ENCODE results near the gene RNF183.
A peak's percentile ranks its signal among the peaks of the same experiment; 100 is the strongest.
"Not testable (repeated sequence)": the region's sequence is repeated elsewhere in the genome, so short reads cannot be mapped to it uniquely, and the experiment has no call there.

Gene RNF183

DNA sequence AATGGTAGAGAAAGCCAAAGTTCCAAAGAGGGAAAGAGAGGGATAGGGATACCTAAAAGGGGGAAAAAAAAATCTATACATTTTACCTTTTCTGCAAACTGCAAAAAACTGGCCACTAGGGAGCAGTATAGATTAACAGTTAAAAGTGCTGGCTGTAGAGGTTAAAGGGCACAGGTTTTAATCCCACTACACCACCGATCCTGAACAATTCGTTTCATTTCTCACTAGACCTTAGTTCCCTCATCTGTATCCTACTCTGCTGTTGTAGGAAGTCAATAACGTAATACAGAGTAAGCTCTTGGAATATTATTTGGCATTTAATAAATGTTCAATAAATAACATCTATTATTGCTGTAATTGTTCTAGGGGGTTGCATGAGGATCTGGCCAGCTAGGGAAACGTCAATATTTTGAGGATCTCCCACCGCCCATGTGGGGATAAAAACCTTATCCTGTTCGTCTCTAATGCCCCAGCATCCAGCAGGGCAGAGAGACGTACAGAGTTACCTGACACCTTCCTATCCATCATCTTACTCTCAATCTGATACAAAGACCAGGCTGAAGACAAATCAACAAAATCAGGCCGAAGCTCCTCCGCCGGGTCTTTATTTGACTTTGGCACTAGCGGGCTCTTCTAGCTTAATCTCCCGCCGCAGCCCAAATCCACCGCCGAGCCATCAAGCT is 28.6 kb downstream of the RNF183 start:
- DNase-seq (ENCODE audit: low read depth) = peak; percentile 52

DNA sequence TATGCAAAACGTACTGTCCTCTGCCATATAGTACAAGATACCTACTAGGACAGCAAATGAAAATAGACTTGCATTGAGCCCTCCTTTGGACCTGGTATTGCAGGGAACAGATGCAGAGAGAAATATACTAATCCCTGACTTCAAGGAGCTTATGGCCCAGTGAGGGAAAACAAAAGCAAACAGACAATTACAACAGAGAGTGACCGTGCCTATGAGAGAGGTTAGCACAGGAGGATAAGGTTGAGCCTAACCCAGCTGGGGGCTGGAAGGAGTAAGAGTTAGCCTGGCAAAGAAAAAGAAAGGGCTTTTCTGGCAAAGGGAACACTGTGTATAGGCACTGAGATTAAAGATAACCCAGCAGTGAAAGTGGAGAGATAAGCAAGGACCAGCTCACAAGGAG is 33.3 kb downstream of the RNF183 start:
- no peak for DNase-seq (ENCODE audit: low read depth)

DNA sequence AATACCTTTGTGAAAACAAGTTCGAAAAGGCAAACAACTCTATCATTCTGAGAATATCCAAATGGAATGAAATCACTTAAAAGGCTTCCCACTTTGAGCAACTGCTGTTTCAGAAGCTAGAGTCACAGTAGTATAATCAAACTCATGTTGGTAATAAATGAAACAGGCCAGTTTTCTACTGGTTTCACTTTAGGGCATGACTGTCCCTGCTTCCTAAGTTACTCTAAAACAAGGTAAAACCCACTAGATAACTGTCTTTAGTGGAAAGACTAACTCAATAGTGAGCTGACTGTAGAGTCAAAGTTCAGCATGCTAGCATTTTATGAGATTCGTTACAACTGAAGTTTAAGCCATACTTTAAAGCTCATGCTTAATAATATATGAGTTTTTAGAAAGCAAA is 33.8 kb downstream of the RNF183 start:
- no peak for DNase-seq (ENCODE audit: low read depth)

DNA sequence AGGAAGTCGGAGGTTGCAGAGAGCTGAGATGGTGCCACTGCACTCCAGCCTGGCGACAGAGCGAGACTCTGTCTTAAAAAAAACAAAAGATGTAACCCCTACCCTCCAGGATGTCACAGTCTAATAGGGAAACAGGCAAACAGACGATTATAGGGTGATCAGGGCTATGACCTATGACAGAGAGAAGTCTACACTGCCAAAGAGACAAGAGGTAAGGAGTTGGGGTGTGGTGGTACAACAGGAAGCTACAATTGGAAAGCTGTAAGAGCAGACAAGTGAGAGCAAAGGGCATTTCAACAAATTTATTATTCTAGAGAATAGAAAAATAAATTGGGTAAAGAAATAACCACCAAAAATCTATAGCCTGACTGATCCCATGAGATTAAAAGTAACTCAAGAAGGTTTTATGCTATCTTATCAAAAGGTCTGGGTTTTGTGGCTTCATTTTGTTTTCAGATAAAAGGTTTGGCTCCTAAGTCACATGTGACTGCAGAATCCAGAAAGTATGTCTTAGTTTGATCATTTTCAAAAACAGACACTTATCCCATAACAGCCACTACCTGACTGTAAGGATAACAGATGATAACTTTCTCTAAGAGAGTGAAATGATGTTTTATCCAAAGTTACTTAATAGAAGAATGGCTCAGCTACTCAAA is 35.1 kb downstream of the RNF183 start:
- no peak for DNase-seq (ENCODE audit: low read depth)

DNA sequence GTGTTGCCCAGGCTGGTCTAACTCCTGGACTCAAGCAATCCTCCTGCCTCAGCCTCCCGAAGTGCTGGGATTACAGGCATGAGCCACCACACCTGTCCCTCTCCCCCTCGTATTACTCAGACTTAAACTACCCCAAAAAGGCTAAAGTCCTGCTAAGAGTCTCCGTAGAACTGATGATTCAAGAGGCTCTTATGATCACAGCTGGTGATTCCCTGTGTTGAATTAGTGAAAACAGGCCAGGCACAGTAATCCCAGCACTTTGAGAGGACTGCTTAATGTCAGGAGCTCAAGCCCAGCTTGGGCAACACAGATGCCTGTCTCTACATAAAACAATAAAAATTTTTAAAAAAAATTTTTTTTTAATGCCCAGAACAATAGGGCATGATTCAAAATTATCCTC is 37.0 kb downstream of the RNF183 start:
- DNase-seq (ENCODE audit: low read depth) = no peak

DNA sequence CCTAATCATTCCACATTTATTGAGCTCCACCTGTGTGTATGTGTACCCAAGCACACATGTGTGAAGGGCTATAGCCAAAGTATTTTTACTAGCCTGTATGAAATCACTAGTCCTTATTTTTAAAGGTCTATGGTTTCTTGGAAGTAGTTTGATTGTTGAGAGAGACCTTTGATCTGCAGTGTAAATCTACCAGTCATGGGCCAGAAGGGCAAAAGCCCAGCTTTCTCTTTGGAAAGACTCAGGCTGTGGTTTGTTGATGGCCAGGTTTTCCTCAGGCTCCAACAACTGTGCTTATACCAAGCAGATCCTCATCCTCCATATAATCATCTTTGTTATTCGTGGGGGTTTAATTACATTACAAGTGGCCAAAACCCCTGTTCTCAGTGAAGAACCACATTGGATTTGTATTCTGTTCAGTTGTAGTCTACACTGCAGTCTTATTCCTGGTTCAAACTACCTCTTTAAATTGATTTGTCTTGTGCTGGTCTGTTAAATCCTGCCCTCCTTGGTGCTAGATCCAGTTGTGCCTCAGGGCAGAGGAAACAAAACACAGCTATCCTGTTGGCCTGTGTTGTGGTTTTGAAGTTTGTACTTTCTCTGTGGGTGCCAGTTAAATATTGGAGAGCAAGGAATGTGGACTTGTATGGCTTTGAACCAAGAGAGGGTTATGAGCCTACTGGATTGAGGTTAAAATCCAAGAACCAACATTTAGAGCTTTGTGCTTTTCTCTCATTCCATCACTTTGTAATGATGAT is 41.1 kb downstream of the RNF183 start:
- DNase-seq (ENCODE audit: low read depth) = peak; percentile 1

DNA sequence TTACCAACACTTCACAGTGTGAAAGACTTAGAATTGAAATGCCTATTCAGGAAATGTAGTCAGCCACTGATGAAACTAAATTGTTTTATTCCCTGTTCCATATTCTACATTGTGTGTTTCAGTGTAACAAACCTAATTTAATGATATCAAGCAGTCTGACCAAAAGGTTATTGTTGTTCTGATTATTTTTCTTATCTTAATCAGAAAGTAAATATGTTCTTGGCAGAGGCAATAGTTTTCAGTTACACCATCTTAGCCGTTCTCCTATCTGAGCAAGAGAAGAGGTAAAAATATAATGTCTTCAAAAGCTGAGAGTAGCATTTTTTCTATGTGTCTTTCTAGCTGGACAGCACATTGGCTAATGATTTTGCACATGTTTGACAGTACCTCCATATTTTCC is 44.9 kb downstream of the RNF183 start:
- no peak for DNase-seq (ENCODE audit: low read depth)

DNA sequence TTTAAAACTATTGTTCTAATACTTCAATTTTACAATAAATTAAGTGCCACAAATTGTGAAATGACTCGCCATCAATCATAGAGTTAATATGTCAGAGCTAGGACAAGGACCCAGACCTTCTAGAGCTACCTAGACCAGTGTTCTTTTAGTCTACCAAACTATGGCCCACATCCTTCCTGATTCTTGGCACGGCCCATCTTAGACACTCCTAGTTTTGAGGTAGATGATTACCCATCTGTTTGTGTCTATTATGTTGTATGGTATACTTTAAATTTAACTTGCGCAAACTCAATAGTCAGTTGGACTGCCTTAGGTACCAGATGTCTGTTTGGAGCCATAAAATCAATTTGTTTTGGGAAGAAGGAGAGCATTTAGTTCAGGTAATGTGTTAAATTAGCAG is 45.3 kb downstream of the RNF183 start:
- DNase-seq (ENCODE audit: low read depth) = no peak

DNA sequence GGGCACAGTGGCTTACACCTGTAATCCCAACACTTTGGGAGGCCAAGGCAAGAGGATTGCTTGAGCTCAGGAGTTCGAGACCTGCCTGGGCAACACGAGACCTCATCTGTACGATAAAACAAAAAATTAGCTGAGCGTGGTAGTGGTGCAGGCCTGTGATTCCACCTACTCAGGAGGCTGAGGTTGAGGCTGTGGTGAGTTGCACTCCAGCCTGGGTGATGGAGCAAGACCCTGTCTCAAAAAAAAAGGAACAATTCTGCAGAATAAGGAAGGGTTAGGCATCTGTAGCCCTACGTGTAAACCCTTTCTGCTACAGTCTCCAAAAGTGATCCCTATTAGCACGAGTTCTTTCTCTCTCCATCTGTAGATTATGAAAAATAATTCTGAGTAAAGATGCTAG is 47.7 kb downstream of the RNF183 start:
- DNase-seq (ENCODE audit: low read depth) = no peak

DNA sequence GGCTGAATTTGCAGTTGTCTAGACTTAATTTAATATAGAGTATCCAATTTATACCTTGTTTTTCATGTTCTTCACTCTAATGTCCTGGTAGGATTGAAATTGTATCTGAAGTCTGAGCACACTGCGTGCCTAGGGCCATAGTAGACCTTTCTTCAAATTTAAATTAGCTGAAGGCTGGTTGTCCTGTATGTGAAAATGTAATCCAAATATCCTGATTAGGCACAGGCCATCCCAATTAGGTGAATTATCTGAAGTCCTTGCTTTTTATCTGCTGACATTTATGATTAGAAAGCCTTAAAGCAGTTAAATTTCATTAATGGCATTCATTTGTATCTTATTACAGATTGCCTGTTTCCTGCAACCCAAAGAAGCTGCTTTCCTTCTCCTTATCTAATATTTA is 48.2 kb downstream of the RNF183 start:
- no peak for DNase-seq (ENCODE audit: low read depth)

DNA sequence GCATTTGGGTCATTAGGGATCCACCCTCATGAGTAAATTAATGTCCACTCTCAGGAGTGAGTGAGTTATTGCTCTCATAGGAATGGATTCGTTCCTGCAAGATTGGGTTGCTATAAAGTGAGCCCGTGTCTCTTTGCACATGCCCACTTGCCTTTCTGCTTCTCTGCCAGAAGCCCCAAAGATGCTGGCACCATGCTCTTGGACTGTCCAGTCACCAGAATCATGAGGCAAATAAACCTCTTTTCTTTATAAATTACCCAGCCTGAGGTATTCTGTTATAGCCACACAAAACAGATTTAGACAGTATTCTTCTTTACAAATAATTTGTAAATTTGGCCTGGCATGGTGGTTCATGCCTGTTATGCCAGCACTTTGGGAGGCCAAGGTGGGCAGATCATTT is 52.4 kb downstream of the RNF183 start:
- DNase-seq (ENCODE audit: low read depth) = no peak

DNA sequence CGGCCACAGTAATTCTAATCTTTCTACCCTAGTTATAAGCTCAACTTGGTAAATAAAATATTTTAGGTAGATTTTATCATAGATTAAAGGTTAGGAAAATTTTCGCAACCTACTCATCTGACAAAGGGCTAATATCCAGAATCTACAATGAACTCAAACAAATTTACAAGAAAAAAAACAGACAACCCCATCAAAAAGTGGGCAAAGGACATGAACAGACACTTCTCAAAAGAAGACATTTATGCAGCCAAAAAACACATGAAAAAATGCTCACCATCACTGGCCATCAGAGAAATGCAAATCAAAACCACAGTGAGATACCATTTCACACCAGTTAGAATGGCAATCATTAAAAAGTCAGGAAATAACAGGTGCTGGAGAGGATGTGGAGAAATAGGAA is 53.5 kb downstream of the RNF183 start:
- not testable (repeated sequence) for DNase-seq (ENCODE audit: low read depth)

DNA sequence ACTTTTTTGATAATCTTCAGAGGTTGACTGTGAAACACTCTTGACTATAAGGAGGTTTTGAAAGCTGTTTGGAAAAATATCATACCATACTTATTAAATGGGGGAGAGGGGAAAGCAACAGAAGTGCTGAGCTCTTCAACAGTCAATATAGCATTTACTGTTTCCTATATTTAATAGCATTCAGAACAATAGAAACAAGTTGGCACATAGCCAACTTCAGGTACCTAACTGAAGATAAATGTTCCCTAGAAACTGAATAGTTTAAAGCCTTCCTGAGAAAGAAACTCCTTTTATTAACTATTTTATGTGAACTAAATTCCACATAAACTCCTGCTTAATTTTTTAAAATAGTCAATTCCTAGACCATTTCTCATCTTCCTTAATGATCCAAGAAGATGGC is 55.5 kb downstream of the RNF183 start:
- no peak for DNase-seq (ENCODE audit: low read depth)

All from fibroblast of gingiva (primary cell).